H9 (cell line): ENCODE measurements around the gene NID1. TPM values are rescaled to one million over a fixed set of nuclear protein-coding genes. Genes with fewer than 3 reads are reported as not detected.

Experiments
- DNase-seq: peaks from one replicate; pipeline ENCODE4 v3.0.0-alpha.2; 2017
- H2AFZ ChIP-seq: one replicate; pipeline ENCODE4 v1.6.1; 2013; ENCODE audit warnings: mild to moderate bottlenecking, low read length, control low read depth, moderate library complexity
- H2AK5ac ChIP-seq: 2 replicates; pipeline ENCODE4 v1.6.1; 2013; ENCODE audit warnings: low read length, control low read depth, mixed read lengths; ENCODE audit not compliant: insufficient read length
- H2BK120ac ChIP-seq: one replicate; pipeline ENCODE4 v1.6.1; 2013; ENCODE audit warnings: low read depth, mild to moderate bottlenecking, low read length, control low read depth, inconsistent platforms; ENCODE audit not compliant: poor library complexity, severe bottlenecking
- H2BK12ac ChIP-seq: 2 replicates; pipeline ENCODE4 v1.6.1; 2013; ENCODE audit warnings: low read length, control low read depth, mixed read lengths, low read depth; ENCODE audit not compliant: insufficient read length
- H2BK15ac ChIP-seq: 2 replicates; pipeline ENCODE4 v1.6.1; 2013; ENCODE audit warnings: low read depth, low read length, control low read depth
- H2BK20ac ChIP-seq: one replicate; pipeline ENCODE4 v1.6.1; 2013; ENCODE audit warnings: low read depth, mild to moderate bottlenecking, low read length, control low read depth, inconsistent platforms; ENCODE audit not compliant: poor library complexity, severe bottlenecking
- H2BK5ac ChIP-seq: 2 replicates; pipeline ENCODE4 v1.6.1; 2013; ENCODE audit warnings: low read length, control low read depth, mixed read lengths; ENCODE audit not compliant: insufficient read length
- H3K14ac ChIP-seq: 2 replicates; pipeline ENCODE4 v1.6.1; 2013; ENCODE audit warnings: low read length, control low read depth; ENCODE audit not compliant: insufficient read depth
- H3K18ac ChIP-seq: 2 replicates; pipeline ENCODE4 v1.6.1; 2013; ENCODE audit warnings: low read depth, mild to moderate bottlenecking, mixed read lengths, low read length, control low read depth; ENCODE audit not compliant: insufficient read length
- H3K23ac ChIP-seq: 2 replicates; pipeline ENCODE4 v1.6.1; 2013; ENCODE audit warnings: low read length, control low read depth, mixed read lengths, low read depth; ENCODE audit not compliant: insufficient read length
- H3K23me2 ChIP-seq: 2 replicates; pipeline ENCODE4 v1.6.1; 2013; ENCODE audit warnings: low read depth, mild to moderate bottlenecking, mixed read lengths, low read length, control low read depth; ENCODE audit not compliant: insufficient read length, poor library complexity, severe bottlenecking
- H3K27ac ChIP-seq: 2 replicates; pipeline ENCODE4 v1.5.1; 2013; ENCODE audit warnings: low read length, control low read depth, mixed read lengths, low read depth; ENCODE audit not compliant: insufficient read length
- H3K27me3 ChIP-seq: 2 replicates; pipeline ENCODE4 v1.6.1; 2013; ENCODE audit warnings: low read length, control low read depth, inconsistent platforms; ENCODE audit not compliant: insufficient read depth
- H3K4ac ChIP-seq: 2 replicates; pipeline ENCODE4 v1.6.1; 2013; ENCODE audit warnings: low read depth, mild to moderate bottlenecking, control low read depth, inconsistent platforms, low read length, moderate library complexity
- H3K4me1 ChIP-seq: 2 replicates; pipeline ENCODE4 v1.6.1; 2013; ENCODE audit warnings: low read length, control low read depth, inconsistent platforms; ENCODE audit not compliant: insufficient read depth
- H3K4me2 ChIP-seq: 2 replicates; pipeline ENCODE4 v1.6.1; 2013; ENCODE audit warnings: low read length, control low read depth, mixed read lengths; ENCODE audit not compliant: insufficient read length, insufficient read depth
- H3K56ac ChIP-seq: 2 replicates; pipeline ENCODE4 v1.6.1; 2013; ENCODE audit warnings: low read depth, mild to moderate bottlenecking, mixed read lengths, low read length, control low read depth; ENCODE audit not compliant: insufficient read length
- H3K79me1 ChIP-seq: 2 replicates; pipeline ENCODE4 v1.6.1; 2013; ENCODE audit warnings: low read depth, mild to moderate bottlenecking, moderate library complexity, low read length, control low read depth, inconsistent platforms; ENCODE audit not compliant: insufficient read depth, poor library complexity, severe bottlenecking
- H3K79me2 ChIP-seq: 2 replicates; pipeline ENCODE4 v1.6.1; 2013; ENCODE audit warnings: low read length, control low read depth, inconsistent platforms; ENCODE audit not compliant: insufficient read depth
- H3K9ac ChIP-seq: 2 replicates; pipeline ENCODE4 v1.6.1; 2013; ENCODE audit warnings: low read length, control low read depth, mixed read lengths; ENCODE audit not compliant: insufficient read length; ENCODE audit errors: extremely low read depth
- H3K9me3 ChIP-seq: one replicate; pipeline ENCODE4 v1.6.1; 2013; ENCODE audit warnings: low read depth, low read length, inconsistent platforms; ENCODE audit not compliant: control insufficient read depth
- H3T11ph ChIP-seq: one replicate; pipeline ENCODE4 v1.6.1; 2013; ENCODE audit warnings: mild to moderate bottlenecking, low read length, control low read depth, inconsistent platforms
- H4K20me1 ChIP-seq: one replicate; pipeline ENCODE4 v1.6.1; 2013; ENCODE audit not compliant: control insufficient read depth, insufficient read length, insufficient read depth
- H4K5ac ChIP-seq: 2 replicates; pipeline ENCODE4 v1.6.1; 2013; ENCODE audit warnings: low read depth, mild to moderate bottlenecking, mixed read lengths, low read length, control low read depth; ENCODE audit not compliant: insufficient read length
- H4K8ac ChIP-seq: replicated peaks from 2 replicates; pipeline ENCODE4 v1.6.1; 2013; ENCODE audit warnings: low read length, control low read depth, mixed read lengths, low read depth; ENCODE audit not compliant: insufficient read length
- H4K91ac ChIP-seq: 2 replicates; pipeline ENCODE4 v1.6.1; 2013; ENCODE audit warnings: low read depth, mild to moderate bottlenecking, moderate library complexity, mixed read lengths, low read length, control low read depth; ENCODE audit not compliant: insufficient read length
- H3K27ac Mint-ChIP-seq, 3 experiments: 2 replicates in 2 of 3; 3 replicates in 1 of 3; pipeline ENCODE4 v1.8.0; 2020 to 2021; ENCODE audit warnings: mixed read lengths in 3 of 3, mild to moderate bottlenecking in 1 of 3, moderate library complexity in 1 of 3
- H3K27me3 Mint-ChIP-seq: 2 replicates; pipeline ENCODE4 v1.8.0; 2021; ENCODE audit warnings: low read depth, mild to moderate bottlenecking, moderate library complexity, mixed read lengths
- H3K36me3 Mint-ChIP-seq, 3 experiments: 2 replicates in 2 of 3; 3 replicates in 1 of 3; pipeline ENCODE4 v1.8.0; 2020 to 2021; ENCODE audit warnings: low read depth in 3 of 3, mixed read lengths in 3 of 3; ENCODE audit not compliant: insufficient read depth in 1 of 3
- H3K4me1 Mint-ChIP-seq, 2 experiments: 2 replicates each; pipeline ENCODE4 v1.8.0; 2020; ENCODE audit warnings: mixed read lengths in 2 of 2
- H3K4me3 Mint-ChIP-seq, 2 experiments: 2 replicates in 1 of 2; 3 replicates in 1 of 2; pipeline ENCODE4 v1.8.0; 2020 to 2021; ENCODE audit warnings: mild to moderate bottlenecking in 2 of 2, mixed read lengths in 2 of 2, moderate library complexity in 1 of 2
- H3K9me3 Mint-ChIP-seq, 2 experiments: 2 replicates in 1 of 2; 3 replicates in 1 of 2; pipeline ENCODE4 v1.8.0; 2020; ENCODE audit warnings: mild to moderate bottlenecking in 2 of 2, mixed read lengths in 2 of 2, moderate library complexity in 1 of 2
- WGBS: extraction: QIAGEN DNeasy Blood & Tissue Kit; methylation state at CpG from one replicate; pipeline ENCODE4 v1.1.7; 2013; ENCODE audit warnings: missing lambda C conversion rate, low lambda C conversion rate, mixed read lengths; ENCODE audit not compliant: insufficient read length; ENCODE audit errors: extremely low coverage; 5-methylcytosine and 5-hydroxymethylcytosine counted together
- total RNA-seq: library from RNA; stranded (reverse); gene quantifications from 2 replicates; pipeline ENCODE4 v1.2.1, GENCODE V29; 2021
- TF ChIP-seq, protein P1 (sequence below): fragments of 200-600 bp; sonication (generic); conservative IDR thresholded peaks from 3 replicates; pipeline ENCODE4 v1.8.0; 2021; ENCODE audit warnings: antibody characterized with exemption, mild to moderate bottlenecking

NID1 gene
- total RNA-seq, 1 experiment from 2014 or later: 28.5 TPM

DNA sequence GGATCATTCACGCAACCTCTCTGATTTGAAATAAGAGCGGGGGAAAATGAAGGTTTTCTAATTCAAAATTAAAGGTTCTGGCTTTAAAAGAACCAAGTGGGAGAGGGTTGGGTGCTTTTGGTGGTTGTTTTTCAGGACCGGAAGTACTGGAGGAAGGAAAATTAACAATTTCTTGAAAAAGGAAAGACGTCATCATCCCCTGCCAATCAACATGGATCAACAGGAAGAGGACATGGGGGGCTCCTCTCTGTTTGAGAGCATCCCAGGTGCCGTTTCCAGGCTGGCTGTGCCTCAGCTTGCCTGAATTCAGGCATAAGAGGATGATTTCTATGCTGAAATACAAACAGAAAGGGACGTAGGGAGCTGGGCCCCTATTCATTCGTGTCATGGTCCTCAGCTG lies 21.6 kb upstream of the NID1 start:
- H3K27ac ChIP-seq: no peak overlapping the region
- no peak overlapping the region for H3K18ac ChIP-seq
- H2BK12ac ChIP-seq: no peak overlapping the region
- no CpG with 5 or more reads among the region's 7 CpGs for WGBS
- no peaks in the 10 kb centered on the region for H3K27me3 ChIP-seq
- H3K23me2 ChIP-seq: no peaks in the 10 kb centered on the region
- H3K79me2 ChIP-seq: no peaks in the 10 kb centered on the region
- no peak overlapping the region for H3K4me2 ChIP-seq
- no peak overlapping the region for H4K8ac ChIP-seq
- TF ChIP-seq, protein P1, sequence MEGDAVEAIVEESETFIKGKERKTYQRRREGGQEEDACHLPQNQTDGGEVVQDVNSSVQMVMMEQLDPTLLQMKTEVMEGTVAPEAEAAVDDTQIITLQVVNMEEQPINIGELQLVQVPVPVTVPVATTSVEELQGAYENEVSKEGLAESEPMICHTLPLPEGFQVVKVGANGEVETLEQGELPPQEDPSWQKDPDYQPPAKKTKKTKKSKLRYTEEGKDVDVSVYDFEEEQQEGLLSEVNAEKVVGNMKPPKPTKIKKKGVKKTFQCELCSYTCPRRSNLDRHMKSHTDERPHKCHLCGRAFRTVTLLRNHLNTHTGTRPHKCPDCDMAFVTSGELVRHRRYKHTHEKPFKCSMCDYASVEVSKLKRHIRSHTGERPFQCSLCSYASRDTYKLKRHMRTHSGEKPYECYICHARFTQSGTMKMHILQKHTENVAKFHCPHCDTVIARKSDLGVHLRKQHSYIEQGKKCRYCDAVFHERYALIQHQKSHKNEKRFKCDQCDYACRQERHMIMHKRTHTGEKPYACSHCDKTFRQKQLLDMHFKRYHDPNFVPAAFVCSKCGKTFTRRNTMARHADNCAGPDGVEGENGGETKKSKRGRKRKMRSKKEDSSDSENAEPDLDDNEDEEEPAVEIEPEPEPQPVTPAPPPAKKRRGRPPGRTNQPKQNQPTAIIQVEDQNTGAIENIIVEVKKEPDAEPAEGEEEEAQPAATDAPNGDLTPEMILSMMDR: no peak
- no peak overlapping the region for H3K56ac ChIP-seq
- H2BK5ac ChIP-seq: no peak overlapping the region
- H2BK120ac ChIP-seq: no peak overlapping the region
- Mint-ChIP-seq H3K27me3 (peaks cover 5% of the 10 kb centered on the region), H3K27ac (peak overlapping the region in 1 of 3 experiments; percentile 18; a peak in 2 of 7 replicates), H3K4me3 (no peak overlapping the region), H3K36me3 (no peaks in the 10 kb centered on the region), H3K9me3 (no peaks in the 10 kb centered on the region; a peak in 3 of 5 replicates), H3K4me1 (peaks cover 4 to 5% of the 10 kb centered on the region in 2 experiments; a peak in 1 of 4 replicates)
- H3K23ac ChIP-seq: no peak overlapping the region
- DNase-seq: no peak
- no peaks in the 10 kb centered on the region for H3K79me1 ChIP-seq
- H3K9ac ChIP-seq: no peak overlapping the region
- no peaks in the 10 kb centered on the region for H4K20me1 ChIP-seq
- H2AK5ac ChIP-seq: no peak overlapping the region
- H2BK20ac ChIP-seq: no peak overlapping the region
- H3T11ph ChIP-seq: no peak overlapping the region
- H4K5ac ChIP-seq: no peak overlapping the region
- no peak overlapping the region for H2BK15ac ChIP-seq
- H2AFZ ChIP-seq: no peak overlapping the region
- no peaks in the 10 kb centered on the region for H3K4me1 ChIP-seq
- no peak overlapping the region; the same call in 1 of the 2 replicates for H3K14ac ChIP-seq
- H4K91ac ChIP-seq: no peak overlapping the region
- H3K9me3 ChIP-seq: no peaks in the 10 kb centered on the region
- H3K4ac ChIP-seq: no peak overlapping the region
